ENCODE data around the gene SNCAIP. TPM values are rescaled to one million over a fixed set of nuclear protein-coding genes. Genes with fewer than 3 reads are reported as not detected.

SNCAIP gene
- total RNA-seq, 1 donor from 2014 or later, result 4.2 TPM

- Mint-ChIP-seq H3K36me3 (ENCODE audit: unreplicated experiment) (no peaks in the 10 kb centered on the region), H3K4me1 (ENCODE audit: unreplicated experiment) (no peaks in the 10 kb centered on the region), H3K4me3 (ENCODE audit: unreplicated experiment) (no peak overlapping the region), H3K27ac (ENCODE audit: unreplicated experiment) (no peak overlapping the region), H3K27me3 (ENCODE audit: unreplicated experiment) (peaks cover 16% of the 10 kb centered on the region), H3K9me3 (ENCODE audit: unreplicated experiment) (no peaks in the 10 kb centered on the region)
- no peak for TF ChIP-seq CTCF (IDR thresholded peaks at IDR 0.05)
- no peak for DNase-seq (ENCODE audit: extremely low spot score, unreplicated experiment)
These were observed 158.3 kb downstream of the SNCAIP start for GRCh38 chr5:122470365-122470764.

GRCh38 chr5:122471031-122471751 is 159.2 kb downstream of the SNCAIP start:
- no peak for TF ChIP-seq CTCF (IDR thresholded peaks at IDR 0.05)
- H3K4me3 Mint-ChIP-seq (ENCODE audit: unreplicated experiment), result no peak overlapping the region
- H3K4me1 Mint-ChIP-seq (ENCODE audit: unreplicated experiment), result no peaks in the 10 kb centered on the region
- no peak overlapping the region for H3K27ac Mint-ChIP-seq (ENCODE audit: unreplicated experiment)
- H3K9me3 Mint-ChIP-seq (ENCODE audit: unreplicated experiment), result no peaks in the 10 kb centered on the region
- peaks cover 16% of the 10 kb centered on the region for H3K27me3 Mint-ChIP-seq (ENCODE audit: unreplicated experiment)
- no peak for DNase-seq (ENCODE audit: extremely low spot score, unreplicated experiment)
- H3K36me3 Mint-ChIP-seq (ENCODE audit: unreplicated experiment), result no peaks in the 10 kb centered on the region

GRCh38 chr5:122471752-122472061 is 159.7 kb downstream of the SNCAIP start:
- peaks cover 15% of the 10 kb centered on the region for H3K27me3 Mint-ChIP-seq (ENCODE audit: unreplicated experiment)
- no peak for DNase-seq (ENCODE audit: extremely low spot score, unreplicated experiment)
- no peak overlapping the region for H3K4me3 Mint-ChIP-seq (ENCODE audit: unreplicated experiment)
- H3K27ac Mint-ChIP-seq (ENCODE audit: unreplicated experiment), result no peak overlapping the region
- H3K9me3 Mint-ChIP-seq (ENCODE audit: unreplicated experiment), result no peaks in the 10 kb centered on the region
- TF ChIP-seq CTCF (IDR thresholded peaks at IDR 0.05), result no peak
- H3K36me3 Mint-ChIP-seq (ENCODE audit: unreplicated experiment), result no peaks in the 10 kb centered on the region
- H3K4me1 Mint-ChIP-seq (ENCODE audit: unreplicated experiment), result no peaks in the 10 kb centered on the region

GRCh38 chr5:122473138-122473843 is 161.3 kb downstream of the SNCAIP start:
- H3K36me3 Mint-ChIP-seq (ENCODE audit: unreplicated experiment), result no peaks in the 10 kb centered on the region
- no peak for TF ChIP-seq CTCF (IDR thresholded peaks at IDR 0.05)
- no peak for DNase-seq (ENCODE audit: extremely low spot score, unreplicated experiment)
- H3K4me1 Mint-ChIP-seq (ENCODE audit: unreplicated experiment), result peaks cover 3% of the 10 kb centered on the region
- no peak overlapping the region for H3K4me3 Mint-ChIP-seq (ENCODE audit: unreplicated experiment)
- no peak overlapping the region for H3K27ac Mint-ChIP-seq (ENCODE audit: unreplicated experiment)
- no peaks in the 10 kb centered on the region for H3K9me3 Mint-ChIP-seq (ENCODE audit: unreplicated experiment)
- H3K27me3 Mint-ChIP-seq (ENCODE audit: unreplicated experiment), result peaks cover 10% of the 10 kb centered on the region

GRCh38 chr5:122473941-122474340 is 161.9 kb downstream of the SNCAIP start:
- no peak for DNase-seq (ENCODE audit: extremely low spot score, unreplicated experiment)
- peaks cover 9% of the 10 kb centered on the region for H3K4me1 Mint-ChIP-seq (ENCODE audit: unreplicated experiment)
- no peak overlapping the region for H3K27ac Mint-ChIP-seq (ENCODE audit: unreplicated experiment)
- TF ChIP-seq CTCF (IDR thresholded peaks at IDR 0.05), result no peak
- no peaks in the 10 kb centered on the region for H3K9me3 Mint-ChIP-seq (ENCODE audit: unreplicated experiment)
- H3K27me3 Mint-ChIP-seq (ENCODE audit: unreplicated experiment), result peaks cover 12% of the 10 kb centered on the region
- H3K36me3 Mint-ChIP-seq (ENCODE audit: unreplicated experiment), result no peaks in the 10 kb centered on the region
- no peak overlapping the region for H3K4me3 Mint-ChIP-seq (ENCODE audit: unreplicated experiment)
